Measurements from ENCODE around the gene ATM.

ATM gene

DNA sequence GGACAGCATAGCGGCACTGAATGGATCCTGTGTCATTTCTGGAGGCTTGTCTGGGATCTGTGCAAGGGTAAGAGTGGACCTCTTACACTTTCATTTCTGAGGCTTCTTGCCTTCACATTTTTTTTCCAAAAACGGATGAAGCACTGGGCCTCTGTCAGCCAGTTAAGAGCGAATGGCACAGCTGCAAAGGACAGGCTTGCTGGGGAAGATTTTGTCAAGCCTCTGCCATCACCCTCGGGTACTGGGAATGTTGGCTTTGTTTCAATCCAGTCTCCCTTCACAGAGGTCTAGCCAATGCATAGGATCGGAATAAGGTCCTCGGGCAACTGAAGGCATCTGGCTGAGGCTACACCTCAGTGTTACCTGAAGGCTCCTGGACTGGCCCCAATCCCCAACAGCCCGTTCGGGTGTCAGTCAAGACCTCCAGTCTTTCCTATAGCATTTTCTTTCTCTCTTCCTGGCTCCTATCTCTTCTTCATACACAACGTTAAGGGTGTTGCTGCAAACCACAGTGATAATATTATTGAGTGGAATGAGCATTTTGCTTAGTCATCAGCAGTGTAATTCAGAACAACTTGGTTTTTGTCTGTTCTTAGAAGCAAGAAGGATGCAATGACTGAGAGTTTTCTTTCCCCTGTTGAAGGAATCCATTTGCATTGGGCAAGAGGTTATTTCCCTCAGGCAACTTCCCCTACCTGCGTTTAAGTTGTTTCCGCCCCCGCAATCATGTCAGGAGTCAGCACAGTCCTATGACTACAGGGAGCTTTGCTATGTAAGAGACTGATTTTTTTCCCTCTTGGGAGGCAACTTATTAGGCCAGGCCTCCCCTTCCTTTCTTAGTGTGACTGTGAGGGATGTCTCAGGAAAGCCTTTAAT is 23.2 kb upstream of the ATM start:
- DNase-seq (ENCODE audit: low read depth in 1 of 2, low spot score in 1 of 2) = peak; percentile 71 to 80

DNA sequence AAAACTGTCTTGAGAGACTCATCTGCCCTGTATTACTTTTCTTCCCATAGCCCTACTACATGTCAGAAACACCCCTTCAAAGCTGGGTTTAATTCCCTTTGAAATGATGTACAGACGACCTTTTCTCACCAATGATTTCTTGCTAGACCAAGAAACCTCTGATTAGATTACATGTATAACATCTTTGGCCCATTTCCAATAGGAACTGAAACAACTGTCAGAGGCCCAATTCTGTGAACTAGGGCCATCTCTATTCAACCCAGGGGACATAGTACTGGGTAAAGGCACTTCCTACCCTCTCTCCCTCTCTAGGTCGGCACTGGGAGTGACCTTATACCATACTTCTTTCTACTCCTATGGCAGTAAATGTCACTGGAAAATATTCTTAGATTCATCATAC is 19.8 kb upstream of the ATM start:
- no peak overlapping the region for H3K27ac ChIP-seq (replicated peaks)
- peak in 1 of 2 experiments; percentile 38 for DNase-seq (ENCODE audit: low read depth in 1 of 2, low spot score in 1 of 2)
- H3K27me3 ChIP-seq (ENCODE audit: insufficient read depth, poor library complexity, severe bottlenecking) = no peaks in the 10 kb centered on the region
- H3K4me3 ChIP-seq (replicated peaks; ENCODE audit: insufficient read depth, low read length) = no peak overlapping the region
- TF ChIP-seq SPI1 (IDR thresholded peaks at IDR 0.05; ENCODE audit: borderline replicate concordance, low read depth) (no peak), GABPA (IDR thresholded peaks at IDR 0.05; ENCODE audit: low read depth) (no peak), POLR2AphosphoS5 (IDR thresholded peaks at IDR 0.05; ENCODE audit: low read depth) (no peak)
- TF ChIP-seq, protein P1, sequence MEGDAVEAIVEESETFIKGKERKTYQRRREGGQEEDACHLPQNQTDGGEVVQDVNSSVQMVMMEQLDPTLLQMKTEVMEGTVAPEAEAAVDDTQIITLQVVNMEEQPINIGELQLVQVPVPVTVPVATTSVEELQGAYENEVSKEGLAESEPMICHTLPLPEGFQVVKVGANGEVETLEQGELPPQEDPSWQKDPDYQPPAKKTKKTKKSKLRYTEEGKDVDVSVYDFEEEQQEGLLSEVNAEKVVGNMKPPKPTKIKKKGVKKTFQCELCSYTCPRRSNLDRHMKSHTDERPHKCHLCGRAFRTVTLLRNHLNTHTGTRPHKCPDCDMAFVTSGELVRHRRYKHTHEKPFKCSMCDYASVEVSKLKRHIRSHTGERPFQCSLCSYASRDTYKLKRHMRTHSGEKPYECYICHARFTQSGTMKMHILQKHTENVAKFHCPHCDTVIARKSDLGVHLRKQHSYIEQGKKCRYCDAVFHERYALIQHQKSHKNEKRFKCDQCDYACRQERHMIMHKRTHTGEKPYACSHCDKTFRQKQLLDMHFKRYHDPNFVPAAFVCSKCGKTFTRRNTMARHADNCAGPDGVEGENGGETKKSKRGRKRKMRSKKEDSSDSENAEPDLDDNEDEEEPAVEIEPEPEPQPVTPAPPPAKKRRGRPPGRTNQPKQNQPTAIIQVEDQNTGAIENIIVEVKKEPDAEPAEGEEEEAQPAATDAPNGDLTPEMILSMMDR (IDR thresholded peaks at IDR 0.05; ENCODE audit: insufficient read depth, low read length) = no peak
- TF ChIP-seq, protein P2, sequence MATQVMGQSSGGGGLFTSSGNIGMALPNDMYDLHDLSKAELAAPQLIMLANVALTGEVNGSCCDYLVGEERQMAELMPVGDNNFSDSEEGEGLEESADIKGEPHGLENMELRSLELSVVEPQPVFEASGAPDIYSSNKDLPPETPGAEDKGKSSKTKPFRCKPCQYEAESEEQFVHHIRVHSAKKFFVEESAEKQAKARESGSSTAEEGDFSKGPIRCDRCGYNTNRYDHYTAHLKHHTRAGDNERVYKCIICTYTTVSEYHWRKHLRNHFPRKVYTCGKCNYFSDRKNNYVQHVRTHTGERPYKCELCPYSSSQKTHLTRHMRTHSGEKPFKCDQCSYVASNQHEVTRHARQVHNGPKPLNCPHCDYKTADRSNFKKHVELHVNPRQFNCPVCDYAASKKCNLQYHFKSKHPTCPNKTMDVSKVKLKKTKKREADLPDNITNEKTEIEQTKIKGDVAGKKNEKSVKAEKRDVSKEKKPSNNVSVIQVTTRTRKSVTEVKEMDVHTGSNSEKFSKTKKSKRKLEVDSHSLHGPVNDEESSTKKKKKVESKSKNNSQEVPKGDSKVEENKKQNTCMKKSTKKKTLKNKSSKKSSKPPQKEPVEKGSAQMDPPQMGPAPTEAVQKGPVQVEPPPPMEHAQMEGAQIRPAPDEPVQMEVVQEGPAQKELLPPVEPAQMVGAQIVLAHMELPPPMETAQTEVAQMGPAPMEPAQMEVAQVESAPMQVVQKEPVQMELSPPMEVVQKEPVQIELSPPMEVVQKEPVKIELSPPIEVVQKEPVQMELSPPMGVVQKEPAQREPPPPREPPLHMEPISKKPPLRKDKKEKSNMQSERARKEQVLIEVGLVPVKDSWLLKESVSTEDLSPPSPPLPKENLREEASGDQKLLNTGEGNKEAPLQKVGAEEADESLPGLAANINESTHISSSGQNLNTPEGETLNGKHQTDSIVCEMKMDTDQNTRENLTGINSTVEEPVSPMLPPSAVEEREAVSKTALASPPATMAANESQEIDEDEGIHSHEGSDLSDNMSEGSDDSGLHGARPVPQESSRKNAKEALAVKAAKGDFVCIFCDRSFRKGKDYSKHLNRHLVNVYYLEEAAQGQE (IDR thresholded peaks at IDR 0.05; ENCODE audit: insufficient replicate concordance, low read depth) = no peak

More for the DNA sequence above, 23.2 kb upstream of the ATM start:
- H3K4me3 ChIP-seq (replicated peaks; ENCODE audit: insufficient read depth, low read length) = no peak overlapping the region
- H3K27ac ChIP-seq (replicated peaks) = peak overlapping the region; percentile 32
- TF ChIP-seq POLR2AphosphoS5 (IDR thresholded peaks at IDR 0.05; ENCODE audit: low read depth) (peak; percentile 22; the same call in 1 of the 2 replicates), SPI1 (IDR thresholded peaks at IDR 0.05; ENCODE audit: borderline replicate concordance, low read depth) (peak; percentile 12; the same call in 1 of the 2 replicates), GABPA (IDR thresholded peaks at IDR 0.05; ENCODE audit: low read depth) (no peak)
- TF ChIP-seq, protein P1 (IDR thresholded peaks at IDR 0.05; ENCODE audit: insufficient read depth, low read length) = no peak
- H3K27me3 ChIP-seq (ENCODE audit: insufficient read depth, poor library complexity, severe bottlenecking) = no peaks in the 10 kb centered on the region

DNA sequence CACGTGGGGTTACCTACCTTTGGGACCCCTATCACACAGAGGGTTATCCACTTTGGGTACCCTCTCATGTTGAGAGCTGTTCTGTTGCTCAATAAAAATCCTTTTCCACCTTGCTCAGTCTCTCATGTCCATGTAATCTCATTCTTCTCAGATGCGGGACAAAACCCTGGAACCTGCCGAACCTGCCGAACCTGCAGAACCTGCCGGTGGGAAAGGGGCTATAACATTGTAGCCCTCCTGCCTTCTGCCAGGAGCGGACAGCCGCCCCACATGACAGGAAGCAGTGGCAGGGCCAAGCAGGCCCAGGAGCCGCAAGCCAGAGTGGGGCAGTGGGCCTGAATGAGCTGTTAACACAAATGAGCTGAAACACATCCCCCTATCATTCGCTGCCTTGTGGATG is 18.5 kb upstream of the ATM start:
- Histone ChIP-seq H3K27ac (replicated peaks) (no peak overlapping the region), H3K27me3 (ENCODE audit: insufficient read depth, poor library complexity, severe bottlenecking) (no peaks in the 10 kb centered on the region), H3K4me3 (replicated peaks; ENCODE audit: insufficient read depth, low read length) (no peak overlapping the region)
- no peak for TF ChIP-seq GABPA (IDR thresholded peaks at IDR 0.05; ENCODE audit: low read depth)
- TF ChIP-seq SPI1 (IDR thresholded peaks at IDR 0.05; ENCODE audit: borderline replicate concordance, low read depth) = no peak
- TF ChIP-seq, protein P2 (IDR thresholded peaks at IDR 0.05; ENCODE audit: insufficient replicate concordance, low read depth) = no peak
- no peak for TF ChIP-seq POLR2AphosphoS5 (IDR thresholded peaks at IDR 0.05; ENCODE audit: low read depth)
- TF ChIP-seq, protein P1 (IDR thresholded peaks at IDR 0.05; ENCODE audit: insufficient read depth, low read length) = no peak
- no peak for DNase-seq (ENCODE audit: low read depth in 1 of 2, low spot score in 1 of 2)
